ENCODE data around the gene CDK18.

Gene CDK18

DNA sequence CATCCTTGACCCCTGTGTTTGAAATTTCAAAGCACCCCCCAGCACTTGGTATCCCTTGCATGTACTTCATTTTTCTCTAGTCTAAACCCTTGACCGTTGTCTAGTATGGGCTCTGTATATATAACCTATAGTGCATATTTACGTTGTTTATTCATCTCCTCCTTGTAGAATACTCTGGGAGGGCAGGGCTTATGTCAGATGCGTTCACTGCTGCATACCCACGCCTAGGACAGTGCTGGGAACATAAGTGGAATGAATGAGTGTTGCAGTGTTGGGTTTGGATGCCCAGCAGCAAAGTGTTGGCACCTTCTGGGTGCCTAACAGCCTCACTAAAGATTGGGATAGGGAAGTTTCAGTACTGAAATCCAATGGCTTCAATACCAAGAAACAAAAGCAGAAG lies 31.0 kb upstream of the CDK18 start:
- Histone ChIP-seq H3K4me1 (peaks cover 4% of the 10 kb centered on the region), H3K36me3 (no peaks in the 10 kb centered on the region), H3K27me3 (no peaks in the 10 kb centered on the region), H3K4me3 (ENCODE audit: low read depth, low read length) (peak overlapping the region; percentile 40), H3K9me3 (no peaks in the 10 kb centered on the region)
- DNase-seq: no peak
- TF ChIP-seq, protein P1, sequence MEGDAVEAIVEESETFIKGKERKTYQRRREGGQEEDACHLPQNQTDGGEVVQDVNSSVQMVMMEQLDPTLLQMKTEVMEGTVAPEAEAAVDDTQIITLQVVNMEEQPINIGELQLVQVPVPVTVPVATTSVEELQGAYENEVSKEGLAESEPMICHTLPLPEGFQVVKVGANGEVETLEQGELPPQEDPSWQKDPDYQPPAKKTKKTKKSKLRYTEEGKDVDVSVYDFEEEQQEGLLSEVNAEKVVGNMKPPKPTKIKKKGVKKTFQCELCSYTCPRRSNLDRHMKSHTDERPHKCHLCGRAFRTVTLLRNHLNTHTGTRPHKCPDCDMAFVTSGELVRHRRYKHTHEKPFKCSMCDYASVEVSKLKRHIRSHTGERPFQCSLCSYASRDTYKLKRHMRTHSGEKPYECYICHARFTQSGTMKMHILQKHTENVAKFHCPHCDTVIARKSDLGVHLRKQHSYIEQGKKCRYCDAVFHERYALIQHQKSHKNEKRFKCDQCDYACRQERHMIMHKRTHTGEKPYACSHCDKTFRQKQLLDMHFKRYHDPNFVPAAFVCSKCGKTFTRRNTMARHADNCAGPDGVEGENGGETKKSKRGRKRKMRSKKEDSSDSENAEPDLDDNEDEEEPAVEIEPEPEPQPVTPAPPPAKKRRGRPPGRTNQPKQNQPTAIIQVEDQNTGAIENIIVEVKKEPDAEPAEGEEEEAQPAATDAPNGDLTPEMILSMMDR (IDR thresholded peaks at IDR 0.05; ENCODE audit: low read depth, low read length): no peak

DNA sequence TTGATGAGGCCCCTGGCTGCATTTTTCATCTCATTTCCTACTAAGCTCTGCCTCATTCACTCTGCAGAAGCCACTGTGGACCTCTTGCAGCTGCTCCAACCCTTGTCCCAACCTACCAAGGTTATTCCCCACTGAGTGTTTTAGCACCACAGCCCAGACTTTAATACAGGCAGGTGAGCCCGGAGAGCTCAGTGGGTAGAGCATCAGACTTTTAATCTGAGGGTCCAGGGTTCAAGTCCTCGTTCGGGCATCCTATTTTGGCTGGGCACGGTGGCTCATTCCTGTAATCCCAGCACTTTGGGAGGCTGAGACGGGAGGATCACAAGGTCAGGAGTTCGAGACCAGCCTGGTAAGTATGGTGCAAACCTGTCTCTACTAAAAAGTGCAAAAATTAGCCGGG lies 30.5 kb upstream of the CDK18 start:
- DNase-seq: no peak
- Histone ChIP-seq H3K4me1 (peaks cover 4% of the 10 kb centered on the region), H3K9me3 (no peaks in the 10 kb centered on the region), H3K36me3 (no peaks in the 10 kb centered on the region), H3K27me3 (no peaks in the 10 kb centered on the region), H3K4me3 (ENCODE audit: low read depth, low read length) (no peak overlapping the region)
- TF ChIP-seq, protein P1 (IDR thresholded peaks at IDR 0.05; ENCODE audit: low read depth, low read length): no peak

DNA sequence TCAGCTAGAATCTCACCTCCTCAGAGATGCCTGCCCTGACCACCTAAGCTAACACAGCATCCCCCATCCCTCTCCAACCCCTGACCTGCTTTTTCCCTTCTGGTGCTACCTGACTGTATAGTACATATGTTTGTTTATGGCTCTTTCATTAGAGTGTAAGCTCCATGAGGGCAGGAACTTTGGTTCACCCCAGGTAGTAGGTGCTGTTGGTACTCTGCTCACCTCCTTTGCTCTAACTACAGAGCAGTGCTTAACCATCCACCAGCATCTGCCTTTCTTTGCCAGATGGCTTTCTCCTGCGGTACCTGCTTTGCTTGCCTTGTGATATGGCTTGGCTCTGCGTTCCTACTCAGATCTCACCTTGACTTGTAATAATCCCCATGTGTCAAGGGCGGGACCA lies 29.9 kb upstream of the CDK18 start:
- peaks cover 4% of the 10 kb centered on the region for H3K4me1 ChIP-seq
- no peak overlapping the region for H3K4me3 ChIP-seq (ENCODE audit: low read depth, low read length)
- H3K36me3 ChIP-seq: no peaks in the 10 kb centered on the region
- H3K9me3 ChIP-seq: no peaks in the 10 kb centered on the region
- H3K27me3 ChIP-seq: no peaks in the 10 kb centered on the region
- DNase-seq: no peak
- TF ChIP-seq, protein P1 (IDR thresholded peaks at IDR 0.05; ENCODE audit: low read depth, low read length): no peak

DNA sequence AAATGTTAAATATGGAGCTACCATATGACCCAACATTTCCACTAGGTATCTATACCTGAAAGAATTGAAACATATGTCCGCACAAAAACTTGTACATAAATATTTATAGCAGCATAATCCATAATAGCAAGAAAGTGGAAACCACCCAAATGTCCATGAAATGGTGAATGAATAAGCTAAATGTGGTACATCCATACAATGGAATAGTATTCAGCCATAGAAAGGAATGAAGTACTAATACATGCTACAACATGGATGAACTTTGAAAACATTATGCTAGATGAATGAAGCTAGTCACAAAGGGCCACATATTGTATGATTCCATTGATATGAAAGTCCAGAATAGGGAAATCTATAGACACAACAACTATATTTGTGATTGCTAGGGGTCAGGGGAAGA lies 28.6 kb upstream of the CDK18 start:
- Histone ChIP-seq H3K36me3 (no peaks in the 10 kb centered on the region), H3K9me3 (no peaks in the 10 kb centered on the region), H3K4me3 (ENCODE audit: low read depth, low read length) (no peak overlapping the region), H3K27me3 (no peaks in the 10 kb centered on the region), H3K4me1 (peaks cover 4% of the 10 kb centered on the region)
- TF ChIP-seq, protein P1 (IDR thresholded peaks at IDR 0.05; ENCODE audit: low read depth, low read length): no peak
- no peak for DNase-seq

DNA sequence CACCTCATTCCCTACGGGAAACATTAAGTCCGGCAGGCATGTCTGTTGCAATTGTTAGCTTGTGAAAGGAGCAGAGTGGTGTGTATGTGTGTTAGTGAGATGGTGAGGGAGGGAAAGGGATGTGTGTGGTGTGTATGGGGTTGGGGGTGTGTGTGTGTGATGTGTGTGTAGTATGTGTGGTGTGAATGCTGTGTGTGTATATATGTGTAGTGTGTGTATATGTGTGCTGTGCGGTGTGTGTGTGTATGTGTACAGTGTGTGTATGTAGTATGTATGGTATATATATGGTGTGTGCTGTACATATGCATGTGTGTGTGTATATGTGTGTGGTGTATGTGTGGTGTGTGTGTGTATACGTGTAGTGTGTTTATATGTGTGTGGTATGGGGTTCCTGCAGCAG lies 27.8 kb upstream of the CDK18 start:
- H3K4me3 ChIP-seq (ENCODE audit: low read depth, low read length): no peak overlapping the region
- no peaks in the 10 kb centered on the region for H3K9me3 ChIP-seq
- TF ChIP-seq, protein P1 (IDR thresholded peaks at IDR 0.05; ENCODE audit: low read depth, low read length): no peak
- no peaks in the 10 kb centered on the region for H3K36me3 ChIP-seq
- H3K4me1 ChIP-seq: peaks cover 4% of the 10 kb centered on the region
- no peak for DNase-seq
- H3K27me3 ChIP-seq: peaks cover under 1% of the 10 kb centered on the region; the same call in 1 of the 2 replicates

DNA sequence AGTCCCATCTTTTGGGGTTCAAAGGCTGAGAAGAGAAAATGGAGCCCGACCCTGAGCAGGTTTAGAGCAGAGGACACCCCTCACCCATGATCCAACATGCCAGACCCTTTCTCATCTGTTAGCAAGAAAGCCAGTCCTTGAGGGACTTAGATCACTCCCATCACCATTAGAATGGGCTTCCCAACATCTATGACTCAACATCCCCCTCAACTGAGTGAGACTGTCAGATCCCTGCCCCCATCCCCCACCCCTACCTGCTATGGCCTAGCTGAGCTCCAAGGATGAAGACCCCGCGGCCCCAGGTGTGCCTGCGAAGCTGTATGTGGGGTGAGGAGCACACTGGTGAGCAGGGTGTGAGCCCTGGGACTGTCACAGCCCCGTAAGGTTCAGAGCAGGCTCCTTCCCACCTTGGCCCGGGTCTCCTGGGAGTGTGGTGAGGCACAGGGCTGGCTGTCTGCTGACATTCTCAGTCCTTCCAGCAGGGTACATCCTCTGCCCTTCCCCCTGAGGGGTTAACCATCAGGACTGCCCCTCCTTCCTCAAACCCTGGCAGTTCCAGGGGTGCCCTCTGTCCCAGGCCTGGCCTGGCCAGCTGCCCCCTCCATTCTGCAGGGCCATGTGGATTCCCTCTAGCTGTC lies 27.2 kb upstream of the CDK18 start:
- no peak for DNase-seq
- H3K9me3 ChIP-seq: no peaks in the 10 kb centered on the region
- no peak overlapping the region for H3K4me3 ChIP-seq (ENCODE audit: low read depth, low read length)
- no peaks in the 10 kb centered on the region for H3K36me3 ChIP-seq
- TF ChIP-seq, protein P1 (IDR thresholded peaks at IDR 0.05; ENCODE audit: low read depth, low read length): no peak
- H3K27me3 ChIP-seq: peaks cover 4% of the 10 kb centered on the region; the same call in 1 of the 2 replicates
- H3K4me1 ChIP-seq: peaks cover 4% of the 10 kb centered on the region

All from BE2C (cell line).